ENCODE data around the gene PRAMEF1.
"Not testable (repeated sequence)": the region's sequence is repeated elsewhere in the genome, so short reads cannot be mapped to it uniquely, and the experiment has no call there.

DNA sequence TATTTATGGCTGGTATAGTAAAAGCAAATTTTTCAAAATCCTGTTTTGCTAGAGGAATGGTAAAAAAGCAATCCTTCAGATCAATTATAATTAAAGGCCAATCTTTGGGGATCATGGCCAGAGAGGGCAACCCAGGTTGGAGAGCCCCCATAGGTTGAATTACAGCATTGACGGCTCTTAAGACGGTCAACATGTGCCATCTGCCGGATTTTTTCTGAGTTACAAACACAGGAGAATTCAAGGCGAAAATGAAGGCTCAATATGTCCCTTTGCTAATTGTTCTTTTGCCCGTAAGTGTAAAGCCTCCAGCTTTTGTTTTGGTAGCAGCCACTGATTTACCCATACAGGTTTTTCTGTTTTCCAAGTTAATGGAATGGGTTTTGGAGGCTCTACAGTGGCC is 9.7 kb upstream of the PRAMEF1 start:
- TF ChIP-seq POLR2A, POLR2AphosphoS5 (IDR thresholded peaks at IDR 0.05): not testable (repeated sequence)
- TF ChIP-seq, protein P1, sequence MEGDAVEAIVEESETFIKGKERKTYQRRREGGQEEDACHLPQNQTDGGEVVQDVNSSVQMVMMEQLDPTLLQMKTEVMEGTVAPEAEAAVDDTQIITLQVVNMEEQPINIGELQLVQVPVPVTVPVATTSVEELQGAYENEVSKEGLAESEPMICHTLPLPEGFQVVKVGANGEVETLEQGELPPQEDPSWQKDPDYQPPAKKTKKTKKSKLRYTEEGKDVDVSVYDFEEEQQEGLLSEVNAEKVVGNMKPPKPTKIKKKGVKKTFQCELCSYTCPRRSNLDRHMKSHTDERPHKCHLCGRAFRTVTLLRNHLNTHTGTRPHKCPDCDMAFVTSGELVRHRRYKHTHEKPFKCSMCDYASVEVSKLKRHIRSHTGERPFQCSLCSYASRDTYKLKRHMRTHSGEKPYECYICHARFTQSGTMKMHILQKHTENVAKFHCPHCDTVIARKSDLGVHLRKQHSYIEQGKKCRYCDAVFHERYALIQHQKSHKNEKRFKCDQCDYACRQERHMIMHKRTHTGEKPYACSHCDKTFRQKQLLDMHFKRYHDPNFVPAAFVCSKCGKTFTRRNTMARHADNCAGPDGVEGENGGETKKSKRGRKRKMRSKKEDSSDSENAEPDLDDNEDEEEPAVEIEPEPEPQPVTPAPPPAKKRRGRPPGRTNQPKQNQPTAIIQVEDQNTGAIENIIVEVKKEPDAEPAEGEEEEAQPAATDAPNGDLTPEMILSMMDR (IDR thresholded peaks at IDR 0.05) = not testable (repeated sequence)

Measured in gastroesophageal sphincter (tissue), 3 donors.